Naive thymus-derived CD4-positive, alpha-beta T cell (primary cell): ENCODE results near the gene SOCS6. TPM values are rescaled to one million over a fixed set of nuclear protein-coding genes. Genes with fewer than 3 reads are reported as not detected.
"Not testable (repeated sequence)": the region's sequence is repeated elsewhere in the genome, so short reads cannot be mapped to it uniquely, and the experiment has no call there.

Experiments
- ATAC-seq: fragments of 150-1000 bp; cut with Tn5 transposase; 2 replicates; pipeline ENCODE4 v1.10.0; 2021; ENCODE audit warnings: mild to moderate bottlenecking, moderate library complexity
- CTCF ChIA-PET: fragments of 350-600 bp; sonication (Branson Sonifier 250); formaldehyde crosslinking; loops from one replicate; lab custom pipeline; 2021; ENCODE audit warnings: antibody characterized with exemption; lab: Charles Lee
- POLR2A ChIA-PET: fragments of 350-600 bp; sonication (Branson Sonifier 250); formaldehyde crosslinking; loops from one replicate; lab custom pipeline; 2021; ENCODE audit warnings: antibody characterized with exemption, inconsistent platforms; lab: Charles Lee
- DNase-seq, 9 donors: peaks; one replicate each; pipeline versions ENCODE4 v3.0.0 to v3.0.0-alpha.2; 2020 to 2022; ENCODE audit warnings: mixed read lengths in 1 of 9
- H3K27ac ChIP-seq: one replicate; pipeline ENCODE4 v1.7.0; 2013; ENCODE audit warnings: mild to moderate bottlenecking, low read depth, low read length, moderate library complexity
- H3K27me3 ChIP-seq, 2 donors: one replicate each; pipeline ENCODE4 v1.7.0; 2013; ENCODE audit warnings: low read length in 2 of 2, mild to moderate bottlenecking in 2 of 2, moderate library complexity in 2 of 2; ENCODE audit not compliant: control insufficient read depth in 2 of 2, insufficient read depth in 2 of 2
- H3K36me3 ChIP-seq, 3 experiments: 1 replicate in 2 of 3; 2 replicates in 1 of 3; pipeline ENCODE4 v1.7.0; 2013; ENCODE audit warnings: low read length in 3 of 3, mild to moderate bottlenecking in 3 of 3, moderate library complexity in 1 of 3; ENCODE audit not compliant: insufficient read depth in 3 of 3, control insufficient read depth in 2 of 3
- H3K4me1 ChIP-seq, 2 donors: one replicate each; pipeline ENCODE4 v1.7.0; 2013; ENCODE audit warnings: low read length in 2 of 2, mild to moderate bottlenecking in 2 of 2, moderate library complexity in 1 of 2; ENCODE audit not compliant: control insufficient read depth in 2 of 2, insufficient read depth in 2 of 2
- H3K4me3 ChIP-seq: 2 replicates; pipeline ENCODE4 v1.7.0; 2013; ENCODE audit warnings: mild to moderate bottlenecking, low read length
- H3K9me3 ChIP-seq, 3 experiments: 1 replicate in 2 of 3; 2 replicates in 1 of 3; pipeline ENCODE4 v1.7.0; 2013; ENCODE audit warnings: low read length in 3 of 3; ENCODE audit not compliant: control insufficient read depth in 2 of 3
- H3K27ac Mint-ChIP-seq, 9 donors: one replicate each; pipeline ENCODE4 v1.8.0; 2020 to 2022; ENCODE audit warnings: mixed read lengths in 9 of 9, mild to moderate bottlenecking in 8 of 9, moderate library complexity in 5 of 9, inconsistent platforms in 2 of 9
- H3K27me3 Mint-ChIP-seq, 5 donors: one replicate each; pipeline ENCODE4 v1.8.0; 2021 to 2022; ENCODE audit warnings: mixed read lengths in 5 of 5, mild to moderate bottlenecking in 1 of 5
- H3K36me3 Mint-ChIP-seq, 5 donors: one replicate each; pipeline ENCODE4 v1.8.0; 2020 to 2022; ENCODE audit warnings: mixed read lengths in 5 of 5, mild to moderate bottlenecking in 3 of 5, inconsistent platforms in 1 of 5
- H3K4me1 Mint-ChIP-seq, 7 donors: one replicate each; pipeline ENCODE4 v1.8.0; 2020 to 2022; ENCODE audit warnings: mixed read lengths in 7 of 7, mild to moderate bottlenecking in 3 of 7, inconsistent platforms in 1 of 7
- H3K4me3 Mint-ChIP-seq, 10 donors: one replicate each; pipeline ENCODE4 v1.8.0; 2020 to 2022; ENCODE audit warnings: mild to moderate bottlenecking in 10 of 10, mixed read lengths in 10 of 10, moderate library complexity in 6 of 10, inconsistent platforms in 2 of 10
- H3K9me3 Mint-ChIP-seq, 11 donors: one replicate each; pipeline ENCODE4 v1.8.0; 2020 to 2022; ENCODE audit warnings: mixed read lengths in 11 of 11, mild to moderate bottlenecking in 4 of 11, inconsistent platforms in 1 of 11, moderate library complexity in 1 of 11
- intact Hi-C, 2 donors: fragments of 100-400 bp; cut with micrococcal nuclease; formaldehyde crosslinking; loops; one replicate each; pipeline ENCODE4 v1.15.1; 2023
- polyA plus RNA-seq, 2 donors: library from polyadenylated mRNA; unstranded; fragments of 300-500 nt; fragmentation: Illumina TruSeq; gene quantifications; one replicate each; pipeline ENCODE4 v1.2.3, GENCODE V29; 2021
- total RNA-seq, 6 experiments: library from RNA in 5 of 6; stranded (reverse) in 5 of 6; gene quantifications; 1 replicate in 5 of 6; 2 replicates in 1 of 6; pipeline ENCODE4 v1.2.3 and lab custom pipeline; 2021 to 2026

Gene SOCS6
- total and polyA plus RNA-seq, 7 experiments from 2014 or later = 0.52 to 4.6 (median 2.3) TPM

- H3K4me3 ChIP-seq = no peak overlapping the region
- no peaks in the 10 kb centered on the region for H3K4me1 ChIP-seq
- Mint-ChIP-seq H3K27ac (no peak overlapping the region), H3K9me3 (no peaks in the 10 kb centered on the region), H3K4me1 (no peaks in the 10 kb centered on the region), H3K27me3 (peaks cover 0 to 17% (median 8%) of the 10 kb centered on the region in 5 donors), H3K4me3 (no peak overlapping the region), H3K36me3 (no peaks in the 10 kb centered on the region)
- no peaks in the 10 kb centered on the region for H3K27me3 ChIP-seq
- H3K36me3 ChIP-seq = no peaks in the 10 kb centered on the region
- POLR2A ChIA-PET = no interaction called here
- DNase-seq = no peak
- CTCF ChIA-PET = no interaction called here
- intact Hi-C loops = no loop called here
- no peaks in the 10 kb centered on the region for H3K9me3 ChIP-seq
- no peak for ATAC-seq
- no peak overlapping the region for H3K27ac ChIP-seq
Measured at GRCh38 chr18:70365361-70365760, 76.5 kb downstream of the SOCS6 start.

GRCh38 chr18:70366174-70366573, 77.3 kb downstream of the SOCS6 start:
- Histone ChIP-seq H3K27ac (no peak overlapping the region), H3K4me1 (no peaks in the 10 kb centered on the region), H3K27me3 (no peaks in the 10 kb centered on the region), H3K4me3 (no peak overlapping the region), H3K36me3 (no peaks in the 10 kb centered on the region), H3K9me3 (no peaks in the 10 kb centered on the region)
- ATAC-seq (no peak), DNase-seq (no peak)
- Mint-ChIP-seq H3K27me3 (peaks cover 0 to 17% (median 12%) of the 10 kb centered on the region in 5 donors), H3K4me3 (no peak overlapping the region), H3K27ac (no peak overlapping the region), H3K36me3 (no peaks in the 10 kb centered on the region), H3K9me3 (no peaks in the 10 kb centered on the region), H3K4me1 (no peaks in the 10 kb centered on the region)
- intact Hi-C loops = no loop called here
- ChIA-PET POLR2A (no interaction called here), CTCF (no interaction called here)

- no peaks in the 10 kb centered on the region for H3K9me3 ChIP-seq
- H3K36me3 ChIP-seq = no peaks in the 10 kb centered on the region
- ChIA-PET CTCF (no interaction called here), POLR2A (no interaction called here)
- DNase-seq = no peak
- Mint-ChIP-seq H3K36me3 (no peaks in the 10 kb centered on the region), H3K4me3 (no peak overlapping the region), H3K4me1 (no peaks in the 10 kb centered on the region), H3K9me3 (no peaks in the 10 kb centered on the region), H3K27me3 (peaks cover 0 to 17% (median 15%) of the 10 kb centered on the region in 5 donors), H3K27ac (no peak overlapping the region)
- intact Hi-C loops = no loop called here
- no peak overlapping the region for H3K4me3 ChIP-seq
- ATAC-seq = no peak
- no peaks in the 10 kb centered on the region for H3K27me3 ChIP-seq
- H3K27ac ChIP-seq = no peak overlapping the region
- no peaks in the 10 kb centered on the region for H3K4me1 ChIP-seq
Measured at GRCh38 chr18:70366670-70367069, 77.8 kb downstream of the SOCS6 start.

DNA sequence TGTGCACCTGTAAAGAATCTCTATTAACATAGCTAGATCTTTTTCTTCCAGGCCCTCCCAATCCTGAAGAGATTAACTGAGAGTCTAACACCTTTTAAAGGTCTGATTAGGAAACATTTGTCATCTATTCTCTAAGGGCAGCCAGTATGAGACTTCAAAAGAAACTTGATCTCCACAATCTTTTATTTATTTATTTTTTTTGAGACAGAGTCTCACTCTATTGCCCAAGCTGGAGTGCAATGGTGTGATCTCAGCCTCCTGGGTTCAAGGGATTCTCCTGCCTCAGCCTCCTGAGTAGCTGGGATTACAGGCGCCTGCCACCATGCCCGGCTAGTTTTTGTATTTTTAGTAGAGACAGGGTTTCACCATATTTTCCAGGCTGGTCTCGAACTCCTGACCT, 78.5 kb downstream of the SOCS6 start:
- peaks cover 0 to 17% (median 15%) of the 10 kb centered on the region in 5 donors for H3K27me3 Mint-ChIP-seq
- H3K36me3 ChIP-seq, H3K4me3 Mint-ChIP-seq, H3K4me3 ChIP-seq, H3K4me1 Mint-ChIP-seq, H3K9me3 ChIP-seq, DNase-seq, intact Hi-C loops, H3K9me3 Mint-ChIP-seq, CTCF ChIA-PET, H3K27ac Mint-ChIP-seq, H3K36me3 Mint-ChIP-seq, H3K4me1 ChIP-seq, POLR2A ChIA-PET, H3K27me3 ChIP-seq, ATAC-seq, H3K27ac ChIP-seq: not testable (repeated sequence)

GRCh38 chr18:70368903-70369302, 80.1 kb downstream of the SOCS6 start:
- H3K4me1 ChIP-seq = no peaks in the 10 kb centered on the region
- H3K4me1 Mint-ChIP-seq = no peaks in the 10 kb centered on the region
- CTCF ChIA-PET = no interaction called here
- H3K36me3 Mint-ChIP-seq = no peaks in the 10 kb centered on the region
- no peak overlapping the region for H3K4me3 Mint-ChIP-seq
- ATAC-seq (no peak), DNase-seq (no peak)
- POLR2A ChIA-PET = no interaction called here
- no peaks in the 10 kb centered on the region for H3K36me3 ChIP-seq
- intact Hi-C loops = no loop called here
- H3K4me3 ChIP-seq = no peak overlapping the region
- no peak overlapping the region for H3K27ac ChIP-seq
- no peak overlapping the region for H3K27ac Mint-ChIP-seq
- no peaks in the 10 kb centered on the region for H3K27me3 ChIP-seq
- H3K9me3 ChIP-seq = no peaks in the 10 kb centered on the region
- H3K27me3 Mint-ChIP-seq = peaks cover 0 to 17% (median 15%) of the 10 kb centered on the region in 5 donors
- no peaks in the 10 kb centered on the region for H3K9me3 Mint-ChIP-seq

GRCh38 chr18:70370762-70371733, 82.2 kb downstream of the SOCS6 start:
- Histone ChIP-seq H3K4me3 (no peak overlapping the region), H3K4me1 (no peaks in the 10 kb centered on the region), H3K36me3 (no peaks in the 10 kb centered on the region), H3K9me3 (no peaks in the 10 kb centered on the region), H3K27me3 (no peaks in the 10 kb centered on the region), H3K27ac (no peak overlapping the region)
- intact Hi-C loops = no loop called here
- no peak overlapping the region for H3K27ac Mint-ChIP-seq
- H3K9me3 Mint-ChIP-seq = peaks cover 0 to under 1% (median 0%) of the 10 kb centered on the region in 11 donors
- ChIA-PET CTCF (no interaction called here), POLR2A (no interaction called here)
- DNase-seq (no peak), ATAC-seq (no peak)
- H3K4me3 Mint-ChIP-seq = no peak overlapping the region
- H3K27me3 Mint-ChIP-seq = peaks cover 0 to 18% (median 15%) of the 10 kb centered on the region in 5 donors
- no peaks in the 10 kb centered on the region for H3K4me1 Mint-ChIP-seq
- H3K36me3 Mint-ChIP-seq = no peaks in the 10 kb centered on the region

- Histone ChIP-seq H3K4me1 (no peaks in the 10 kb centered on the region), H3K9me3 (no peaks in the 10 kb centered on the region), H3K4me3 (no peak overlapping the region), H3K27me3 (no peaks in the 10 kb centered on the region), H3K36me3 (no peaks in the 10 kb centered on the region), H3K27ac (no peak overlapping the region)
- DNase-seq (no peak), ATAC-seq (no peak)
- intact Hi-C loops = no loop called here
- H3K9me3 Mint-ChIP-seq = peaks cover 0 to 4% (median 0%) of the 10 kb centered on the region in 11 donors
- no peak overlapping the region for H3K4me3 Mint-ChIP-seq
- H3K27ac Mint-ChIP-seq = no peak overlapping the region
- no peaks in the 10 kb centered on the region for H3K36me3 Mint-ChIP-seq
- H3K4me1 Mint-ChIP-seq = no peaks in the 10 kb centered on the region
- POLR2A ChIA-PET = no interaction called here
- CTCF ChIA-PET = no interaction called here
- peaks cover 0 to 15% (median 11%) of the 10 kb centered on the region in 5 donors for H3K27me3 Mint-ChIP-seq
Measured at GRCh38 chr18:70371908-70372307, 83.1 kb downstream of the SOCS6 start.
